ENCODE data around the gene SUPT6H.

DNA sequence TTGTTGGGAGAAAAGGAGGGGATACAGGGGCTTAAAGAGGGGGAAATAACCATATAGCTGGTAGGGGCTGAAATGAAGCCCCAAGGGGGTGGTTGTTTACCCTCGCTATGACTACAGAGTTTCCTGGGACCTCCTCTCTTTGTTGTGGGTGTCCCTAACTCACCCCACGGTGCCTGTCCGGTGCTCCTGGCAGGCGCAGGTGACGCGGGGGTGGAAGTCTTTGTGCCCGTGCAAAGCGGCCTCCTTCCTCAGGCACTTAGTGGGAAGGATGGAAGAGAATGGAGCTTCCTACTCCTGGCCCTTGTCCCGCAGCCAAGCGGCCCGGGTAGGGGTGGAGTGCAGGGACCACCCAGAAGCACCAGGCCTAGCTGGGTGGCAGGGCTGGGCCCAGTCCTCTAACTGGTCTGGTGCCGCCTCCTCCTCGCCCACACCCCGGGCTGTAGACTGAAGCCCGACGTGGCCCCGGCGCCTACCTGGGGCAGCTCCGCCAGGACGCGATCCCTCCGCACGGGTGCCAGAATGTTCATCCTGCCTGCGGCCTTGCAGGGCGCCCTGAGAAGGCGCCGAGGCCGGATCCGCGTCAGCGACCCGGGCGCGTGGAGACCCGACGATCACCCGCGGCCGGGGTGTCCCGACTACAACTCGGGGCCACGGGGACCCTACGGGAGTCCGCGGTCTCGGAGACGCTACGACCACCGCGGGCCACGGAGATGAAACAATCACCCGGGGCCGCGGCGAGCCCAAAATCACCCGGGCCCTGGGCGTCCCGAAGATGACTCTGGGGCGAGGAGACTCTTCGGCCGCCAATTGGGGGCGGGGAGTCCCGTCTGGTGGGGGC is 55.0 kb downstream of the SUPT6H start:
- TF ChIP-seq YY1 (IDR thresholded peaks at IDR 0.05; ENCODE audit: insufficient read depth, insufficient read length) (no peak), ZNF274 (IDR thresholded peaks at IDR 0.05; ENCODE audit: low read depth, low read length) (no peak)

All from NT2/D1 (cell line).